PFSK-1 (cell line): ENCODE results near the gene KCTD11.

Source experiments
- POLR2AphosphoS5 ChIP-seq: IDR thresholded peaks from 2 replicates; pipeline ENCODE4 v1.6.1; 2012; ENCODE audit warnings: low read depth, mild to moderate bottlenecking, control low read depth, low read length, moderate library complexity
- REST ChIP-seq, 2 experiments: IDR thresholded peaks; 2 replicates each; pipeline versions ENCODE4 v1.6.1 to v1.8.0; 2011 to 2012; ENCODE audit warnings: low read depth in 2 of 2, low read length in 2 of 2, control low read depth in 1 of 2, inconsistent platforms in 1 of 2, mild to moderate bottlenecking in 1 of 2, moderate library complexity in 1 of 2; ENCODE audit not compliant: insufficient read depth in 1 of 2
- SIN3A ChIP-seq: IDR thresholded peaks from 2 replicates; pipeline ENCODE4 v1.6.1; 2012; ENCODE audit warnings: mild to moderate bottlenecking, low read length, moderate library complexity, borderline replicate concordance; ENCODE audit not compliant: insufficient read depth
- TAF1 ChIP-seq: IDR thresholded peaks from 2 replicates; pipeline ENCODE4 v1.6.1; 2012; ENCODE audit warnings: low read length, control low read depth, borderline replicate concordance; ENCODE audit not compliant: insufficient read depth

DNA sequence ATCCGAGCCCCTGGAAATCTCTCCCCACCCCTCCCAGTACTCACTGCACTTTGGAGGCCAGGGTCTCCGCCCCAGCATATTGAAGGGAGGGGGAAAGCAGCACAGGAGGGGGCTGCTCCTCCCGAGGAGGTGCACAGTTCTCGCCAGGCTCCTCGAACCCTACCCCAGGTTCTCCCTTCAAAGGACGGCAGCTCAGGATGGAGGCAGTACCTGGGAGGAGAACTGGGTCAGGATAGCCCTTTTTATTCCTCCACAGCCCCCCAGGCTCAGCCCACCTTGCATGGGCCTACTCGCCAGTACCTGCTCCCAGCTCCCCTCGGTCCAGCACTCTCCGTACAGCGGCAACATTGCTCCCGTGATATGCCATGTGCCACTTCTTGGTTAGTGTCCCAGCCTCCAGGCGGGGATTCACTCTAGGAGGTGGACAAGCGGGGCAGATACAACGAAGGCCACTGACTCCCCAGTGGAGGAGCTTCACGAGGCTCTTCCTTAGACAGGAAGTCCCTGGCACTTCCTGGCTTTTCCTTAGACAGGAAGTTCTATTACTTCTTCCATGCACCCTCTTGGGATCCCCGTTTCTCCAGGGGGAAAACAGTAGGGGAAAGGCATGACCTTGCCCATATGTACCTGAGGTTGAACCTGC is 34.7 kb upstream of the KCTD11 start:
- TF ChIP-seq POLR2AphosphoS5 (no peak), SIN3A (no peak), TAF1 (no peak), REST (IDR thresholded peaks at IDR 0.05; ENCODE audit: insufficient read depth in 1 of 2, low read depth in 2 of 2, low read length in 2 of 2) (no peak)
